ENCODE data around the gene THOC2. TPM values are rescaled to one million over a fixed set of nuclear protein-coding genes. Genes with fewer than 3 reads are reported as not detected.

THOC2 gene
- total and polyA plus RNA-seq, 2 of the 8 experiments (the other 6 are each of a cell fraction or from before 2014, with no cell fraction given) = 32.7 to 68.8 TPM

DNA sequence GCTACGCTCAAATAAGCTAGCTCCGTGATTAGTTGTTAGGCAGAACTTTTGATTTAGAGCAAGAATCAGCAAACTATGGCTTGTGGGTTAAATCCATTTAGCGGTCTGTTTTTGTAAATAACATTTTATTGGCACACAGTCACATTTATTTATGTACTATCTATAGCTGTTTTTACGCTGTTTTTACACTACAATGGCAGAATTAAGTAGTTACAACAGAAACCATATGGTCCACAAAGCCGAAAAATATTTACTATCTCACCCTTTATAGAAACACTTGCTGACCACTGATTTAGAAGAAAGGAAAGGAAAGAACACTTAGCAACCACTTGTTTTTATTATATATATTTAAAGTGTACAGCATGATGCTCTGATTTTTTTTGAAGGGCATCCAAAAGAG lies 41.1 kb downstream of the THOC2 start:
- no peak overlapping the region for H4K91ac ChIP-seq (replicated peaks; ENCODE audit: insufficient read length, low read length)
- no peak overlapping the region for H4K5ac ChIP-seq (ENCODE audit: insufficient read length, low read depth, low read length)
- H3K9ac ChIP-seq (replicated peaks in 1 of 4; ENCODE audit: extremely low read depth in 1 of 4, low read depth in 3 of 4, low read length in 3 of 4) = no peak overlapping the region
- no peak overlapping the region for H2AK5ac ChIP-seq (ENCODE audit: low read depth, low read length)
- H2BK20ac ChIP-seq (ENCODE audit: low read length) = no peak overlapping the region
- no peak overlapping the region for H3K4ac ChIP-seq (replicated peaks; ENCODE audit: insufficient read length, low read depth, low read length)
- H3K23me2 ChIP-seq (ENCODE audit: low read depth, low read length) = no peaks in the 10 kb centered on the region
- H3K4me3 ChIP-seq (ENCODE audit: extremely low read depth in 1 of 4, insufficient read depth in 2 of 4, low read depth in 3 of 4, low read length in 4 of 4) = no peak overlapping the region
- H2AFZ ChIP-seq (ENCODE audit: low read length) = no peak overlapping the region
- no peak overlapping the region for H3K14ac ChIP-seq (ENCODE audit: insufficient read length)
- H3K18ac ChIP-seq (ENCODE audit: extremely low read depth, low read length) = no peak overlapping the region
- no peak overlapping the region for H2BK12ac ChIP-seq (ENCODE audit: low read depth, low read length)
- H2BK120ac ChIP-seq (replicated peaks; ENCODE audit: low read depth, low read length) = no peak overlapping the region
- no peak overlapping the region for H3K23ac ChIP-seq (ENCODE audit: insufficient read length)
- peaks cover 0 to 8% (median 0%) of the 10 kb centered on the region in 4 experiments; a peak in 2 of 8 replicates for H3K36me3 ChIP-seq (ENCODE audit: control insufficient read depth in 2 of 4, insufficient read depth in 4 of 4, low read length in 3 of 4)
- no peak overlapping the region for H3K27ac ChIP-seq (ENCODE audit: low read depth, low read length)
- H2BK15ac ChIP-seq (ENCODE audit: low read length) = no peak overlapping the region
- no peaks in the 10 kb centered on the region for H4K20me1 ChIP-seq (replicated peaks in 1 of 2; ENCODE audit: control insufficient read depth in 1 of 2, insufficient read depth in 2 of 2, low read length in 2 of 2)
- WGBS, 2 experiments (ENCODE audit: extremely low coverage in 1 of 2, insufficient coverage in 1 of 2, insufficient read length in 1 of 2, insufficient replicate concordance in 2 of 2, low coverage in 1 of 2, low lambda C conversion rate in 2 of 2, missing lambda C conversion rate in 1 of 2) = 91% methylated on average over 5 of the region's 5 CpGs; no CpG with 5 or more reads in 1 of the 2 experiments
- H3K79me1 ChIP-seq (ENCODE audit: low read depth, low read length) = no peaks in the 10 kb centered on the region
- H3K4me1 ChIP-seq (replicated peaks in 1 of 4; ENCODE audit: control insufficient read depth in 3 of 4, insufficient read depth in 4 of 4, low read length in 3 of 4) = no peaks in the 10 kb centered on the region
- CTCF ChIA-PET (ENCODE audit: partially characterized antibody) = interaction anchor here (0.9 kb wide), 1 partner anchor 82 kb away, joined by 4 read pairs; no protein-coding TSS in a partner anchor
- no peak overlapping the region for H4K8ac ChIP-seq (ENCODE audit: extremely low read depth, insufficient read depth, low read length)
- POLR2A ChIA-PET (ENCODE audit: partially characterized antibody) = no interaction called here
- H3K27me3 ChIP-seq (replicated peaks in 1 of 4; ENCODE audit: control insufficient read depth in 3 of 4, extremely low read depth in 1 of 4, insufficient read depth in 3 of 4, low read length in 3 of 4) = no peaks in the 10 kb centered on the region
- DNase-seq (ENCODE audit: low read depth in 1 of 2, low spot score in 2 of 2) = no peak
- no peaks in the 10 kb centered on the region for H3K9me3 ChIP-seq (ENCODE audit: insufficient read depth in 2 of 2, low read depth in 1 of 2, low read length in 1 of 2)
- no peak for FAIRE-seq
- no peak overlapping the region for H2BK5ac ChIP-seq (ENCODE audit: low read depth, low read length)
- H3K56ac ChIP-seq (replicated peaks; ENCODE audit: insufficient read length, low read depth, low read length) = no peak overlapping the region
- no peaks in the 10 kb centered on the region for H3K79me2 ChIP-seq (ENCODE audit: control insufficient read depth in 1 of 2, insufficient read depth in 2 of 2, low read length in 2 of 2)
- TF ChIP-seq CHD1 (IDR thresholded peaks at IDR 0.05; ENCODE audit: low read depth, low read length) (no peak), PHF8 (conservative IDR thresholded peaks at IDR 0.05; ENCODE audit: low read depth, low read length) (no peak)
- H3K4me2 ChIP-seq (ENCODE audit: insufficient read depth in 1 of 2, low read depth in 2 of 2, low read length in 2 of 2) = no peak overlapping the region
